HG03064 (cell line): Measurements from ENCODE around the gene EFCC1.

ENCODE experiments used
- ATAC-seq: cut with Tn5 transposase; IDR thresholded peaks from one replicate; pipeline ENCODE4 v1.9.1; 2021; ENCODE audit warnings: low read depth; ENCODE audit not compliant: unreplicated experiment

The EFCC1 gene

DNA sequence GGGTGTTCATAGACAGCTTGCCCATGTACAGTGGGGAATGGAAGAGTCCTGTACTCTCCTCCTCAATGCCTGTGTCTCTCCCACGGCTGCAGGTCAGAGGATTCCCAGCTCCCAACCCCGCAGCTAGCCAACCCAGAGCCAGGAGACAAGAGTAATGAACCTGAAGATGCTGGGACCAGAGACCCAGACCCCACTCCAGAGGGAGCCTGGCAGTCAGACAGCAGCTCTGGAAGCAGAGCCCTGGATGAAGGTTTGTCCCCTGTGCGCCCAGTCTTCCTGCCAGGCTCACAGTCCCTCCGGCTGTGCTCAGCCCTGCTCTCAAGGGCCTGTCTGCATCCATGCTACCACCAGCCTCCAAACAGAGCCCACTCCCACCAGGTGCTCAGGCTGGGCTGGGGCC, 29.5 kb downstream of the EFCC1 start:
- no peak for ATAC-seq

DNA sequence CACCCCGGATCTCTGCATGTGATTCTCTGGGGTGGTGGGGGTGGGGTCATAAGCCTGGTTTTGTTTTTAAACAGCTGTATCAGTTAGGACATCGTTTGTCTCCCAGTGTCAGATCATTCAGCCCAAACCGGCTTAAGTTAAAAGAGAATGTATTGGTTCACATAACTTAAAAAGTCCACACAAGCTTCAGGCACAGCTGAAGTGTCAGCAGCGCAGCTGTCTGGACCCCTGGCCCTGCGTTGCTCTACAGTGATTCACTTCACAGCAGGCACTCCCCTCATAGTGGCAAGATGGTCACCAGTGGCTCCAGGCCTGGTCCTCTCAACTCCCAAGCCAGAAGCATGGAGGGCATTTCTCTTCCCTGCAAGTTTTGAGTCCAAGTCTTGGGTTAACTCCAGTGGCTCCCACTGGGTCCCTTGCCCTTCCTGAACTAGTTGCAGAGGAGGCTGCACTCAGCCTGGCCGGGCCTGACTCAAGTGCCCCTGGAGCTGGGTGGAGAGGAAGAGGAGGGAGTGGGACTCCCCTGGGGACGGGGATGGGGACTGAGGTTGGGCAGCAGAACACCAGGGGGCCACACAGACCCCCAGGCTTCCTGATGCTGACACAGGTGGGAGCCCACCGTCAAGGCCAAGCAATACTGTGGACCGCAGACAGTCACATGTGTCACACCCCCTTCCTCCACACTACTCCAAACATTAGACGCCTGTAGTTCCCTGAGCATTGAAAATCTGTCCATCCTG, 30.5 kb downstream of the EFCC1 start:
- ATAC-seq = no peak

DNA sequence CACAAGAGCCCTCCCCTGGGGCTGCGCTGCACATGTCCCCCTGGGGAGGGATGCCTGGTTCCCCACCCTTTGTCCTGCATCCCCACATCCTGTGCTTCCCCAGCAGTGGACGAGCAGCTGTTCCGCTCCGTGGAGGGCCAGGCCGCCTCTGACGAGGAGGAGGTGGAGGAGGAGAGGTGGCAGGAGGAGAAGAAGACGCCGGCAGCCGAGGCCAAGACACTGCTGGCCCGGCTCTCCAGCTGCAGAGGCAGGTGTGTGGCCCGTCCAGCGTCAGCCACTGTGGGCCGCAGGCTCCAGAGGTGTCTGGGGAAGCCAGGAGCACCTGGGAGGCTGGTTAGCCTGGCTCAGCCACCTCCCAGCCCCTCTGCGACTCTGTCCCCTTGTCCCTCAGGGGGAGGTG, 31.6 kb downstream of the EFCC1 start:
- ATAC-seq = no peak

DNA sequence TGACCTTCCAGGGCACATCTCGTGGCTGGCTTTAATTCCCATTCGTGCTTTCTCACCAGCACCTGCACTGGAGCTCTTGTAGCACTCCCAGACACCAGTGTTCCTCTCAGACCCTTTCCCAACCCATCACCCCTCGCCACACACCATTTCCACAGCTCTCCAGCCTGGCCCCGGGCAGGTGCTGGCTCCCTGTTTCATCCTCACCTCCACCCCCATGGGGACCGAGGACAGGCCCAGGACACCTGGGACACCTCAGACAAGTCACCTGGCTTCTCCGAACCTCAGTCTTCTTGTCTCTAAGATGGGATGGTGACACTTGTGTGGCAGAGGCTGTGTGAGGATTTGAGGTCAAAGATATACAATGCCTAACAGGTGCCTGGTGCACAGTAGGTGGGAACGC, 32.0 kb downstream of the EFCC1 start:
- no peak for ATAC-seq

DNA sequence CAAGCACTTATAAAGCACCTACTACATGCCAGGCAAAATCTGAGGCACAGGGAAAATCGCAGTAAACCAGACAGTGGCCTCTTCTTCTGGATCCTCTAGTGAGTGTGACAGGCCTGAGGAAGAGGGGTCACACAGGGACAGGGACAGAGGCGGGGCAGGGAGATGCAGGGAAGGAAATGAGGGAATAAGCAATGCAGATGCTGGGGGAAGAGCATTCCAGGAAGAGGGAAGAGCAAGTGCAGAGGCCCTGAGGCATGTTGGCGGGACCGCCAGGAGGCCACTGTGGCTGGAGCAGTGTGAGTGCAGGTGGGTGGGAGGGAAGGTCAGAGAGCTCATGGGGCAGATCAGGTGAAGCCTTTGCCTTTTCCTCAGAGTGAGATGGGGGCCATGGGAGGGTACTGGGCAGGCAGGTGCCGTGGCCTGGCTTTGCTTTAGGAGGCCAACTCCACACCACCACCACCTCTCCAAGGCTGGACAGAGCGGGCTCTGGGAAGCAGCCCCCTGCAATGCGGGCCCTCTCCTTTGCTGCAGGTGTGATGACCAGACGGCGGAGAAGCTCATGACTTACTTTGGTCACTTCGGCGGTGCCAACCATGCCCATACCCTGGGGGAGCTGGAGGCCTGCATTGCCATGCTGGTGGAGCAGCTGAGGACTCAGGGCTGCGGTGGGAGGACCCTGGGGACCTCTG, 32.7 kb downstream of the EFCC1 start:
- no peak for ATAC-seq

DNA sequence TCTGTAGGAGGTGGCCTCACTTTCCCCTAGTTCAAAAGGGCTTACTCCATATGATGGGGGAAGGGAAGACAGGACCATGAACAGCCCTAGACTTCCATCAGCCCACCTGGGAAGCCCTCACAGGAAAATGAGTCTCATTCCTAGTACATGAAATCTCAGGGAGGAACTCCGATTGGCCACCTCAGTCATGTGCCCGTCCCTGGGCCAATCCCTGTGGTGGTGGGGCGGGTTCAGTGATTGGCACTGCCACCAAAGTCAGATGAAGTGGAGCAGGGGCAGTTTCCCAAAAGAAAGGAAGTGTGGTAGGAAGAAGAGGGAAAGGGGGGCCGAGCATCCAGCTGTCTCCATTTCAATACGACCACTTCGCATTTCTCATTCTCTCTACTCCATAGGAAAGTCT, 33.5 kb downstream of the EFCC1 start:
- ATAC-seq = no peak

DNA sequence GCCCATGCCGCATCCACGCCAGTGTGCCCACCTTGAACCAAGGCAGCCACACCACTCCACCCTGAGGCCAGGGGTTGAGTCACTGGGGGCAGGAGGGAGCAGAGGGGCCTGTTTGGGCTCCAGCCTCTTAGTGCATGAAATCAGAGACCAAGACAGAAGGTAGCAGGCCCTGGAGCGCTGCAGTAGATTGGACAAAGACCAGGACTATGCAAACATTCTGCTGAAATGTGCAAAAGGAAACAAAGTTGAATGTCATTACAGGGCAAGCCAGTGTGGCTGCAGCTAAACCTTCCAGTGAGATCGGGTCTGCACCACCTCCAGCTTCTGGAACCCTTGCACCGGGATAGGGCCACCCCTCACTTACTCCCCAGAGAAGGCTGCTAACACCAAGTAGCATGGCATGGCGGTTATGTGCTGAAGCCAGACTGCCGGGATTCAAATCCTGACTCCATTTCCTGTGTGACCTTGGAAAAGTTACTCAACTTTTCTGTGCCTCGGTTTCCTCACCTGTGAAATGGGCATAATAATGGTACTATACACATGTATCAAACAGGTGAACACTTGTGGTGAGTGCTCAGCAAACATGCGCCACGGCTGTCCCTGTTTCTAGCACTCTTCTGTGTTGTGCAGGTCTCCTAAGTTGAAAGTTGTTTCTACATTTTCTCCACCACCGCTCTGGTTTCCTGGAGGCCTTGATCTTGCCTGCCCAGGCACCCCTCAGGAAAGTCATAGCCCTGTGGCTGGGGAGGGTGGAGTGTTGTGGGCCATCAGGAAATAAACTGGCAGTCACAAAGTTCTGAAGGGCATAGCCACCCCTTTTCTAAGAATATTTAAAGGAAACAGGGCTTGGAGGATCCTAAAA, 34.5 kb downstream of the EFCC1 start:
- ATAC-seq = no peak

DNA sequence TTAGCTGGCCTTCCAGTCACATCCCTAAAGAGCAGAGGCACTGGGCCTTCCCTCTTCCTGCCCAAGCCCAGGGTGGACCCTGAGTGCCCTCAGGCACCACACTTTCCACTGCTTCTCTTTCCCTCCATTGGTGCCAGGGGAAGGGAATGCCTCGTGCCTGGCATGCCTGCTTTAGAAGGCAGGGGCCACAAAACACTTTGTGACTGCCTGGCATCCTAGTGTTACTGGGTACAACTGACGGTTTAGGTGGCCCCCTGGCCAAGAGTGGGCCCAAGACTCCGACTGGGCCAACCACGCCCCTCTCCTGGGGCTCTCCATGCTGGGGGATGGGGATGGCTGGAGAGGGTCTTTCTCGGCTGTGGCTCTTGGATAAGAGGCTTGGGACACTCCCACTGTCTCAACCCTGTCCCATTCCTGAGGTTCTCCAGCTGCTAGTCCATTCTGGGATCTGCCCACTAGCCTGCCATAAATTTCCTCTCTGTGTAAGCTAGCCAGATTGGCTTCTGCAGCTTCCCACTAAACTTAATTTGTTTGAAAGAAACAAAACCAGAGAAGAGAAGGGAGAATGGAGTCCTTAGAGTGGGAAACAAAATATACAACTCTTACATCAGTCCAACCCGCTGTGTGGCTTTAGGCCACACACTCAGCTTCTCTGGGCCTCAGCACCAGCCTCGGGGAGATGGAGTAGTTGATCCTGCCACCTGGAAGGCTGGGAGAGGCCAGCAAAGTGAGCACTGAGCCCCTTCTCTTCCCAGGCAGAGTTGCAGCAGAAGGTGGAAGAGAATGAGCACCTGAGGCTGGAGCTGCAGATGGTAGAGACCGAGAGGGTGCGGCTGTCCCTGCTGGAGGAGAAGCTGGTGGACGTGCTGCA, 35.4 kb downstream of the EFCC1 start:
- no peak for ATAC-seq

DNA sequence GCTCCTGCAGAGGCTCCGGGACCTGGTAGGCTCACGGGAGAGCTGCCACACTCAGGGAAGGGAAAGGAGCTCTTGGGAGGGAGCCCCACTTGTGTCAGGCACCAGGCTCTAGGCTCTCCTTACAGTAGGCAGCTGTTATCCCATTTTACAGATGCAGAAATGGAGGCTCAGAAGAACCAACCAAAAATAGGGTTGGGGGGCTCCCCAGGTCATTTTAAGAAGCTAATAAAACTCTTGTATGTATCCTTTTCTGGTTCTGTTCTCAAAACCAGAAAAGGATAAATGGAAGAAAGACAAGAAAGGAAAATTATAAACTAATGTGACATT, 36.0 kb downstream of the EFCC1 start:
- ATAC-seq = no peak

DNA sequence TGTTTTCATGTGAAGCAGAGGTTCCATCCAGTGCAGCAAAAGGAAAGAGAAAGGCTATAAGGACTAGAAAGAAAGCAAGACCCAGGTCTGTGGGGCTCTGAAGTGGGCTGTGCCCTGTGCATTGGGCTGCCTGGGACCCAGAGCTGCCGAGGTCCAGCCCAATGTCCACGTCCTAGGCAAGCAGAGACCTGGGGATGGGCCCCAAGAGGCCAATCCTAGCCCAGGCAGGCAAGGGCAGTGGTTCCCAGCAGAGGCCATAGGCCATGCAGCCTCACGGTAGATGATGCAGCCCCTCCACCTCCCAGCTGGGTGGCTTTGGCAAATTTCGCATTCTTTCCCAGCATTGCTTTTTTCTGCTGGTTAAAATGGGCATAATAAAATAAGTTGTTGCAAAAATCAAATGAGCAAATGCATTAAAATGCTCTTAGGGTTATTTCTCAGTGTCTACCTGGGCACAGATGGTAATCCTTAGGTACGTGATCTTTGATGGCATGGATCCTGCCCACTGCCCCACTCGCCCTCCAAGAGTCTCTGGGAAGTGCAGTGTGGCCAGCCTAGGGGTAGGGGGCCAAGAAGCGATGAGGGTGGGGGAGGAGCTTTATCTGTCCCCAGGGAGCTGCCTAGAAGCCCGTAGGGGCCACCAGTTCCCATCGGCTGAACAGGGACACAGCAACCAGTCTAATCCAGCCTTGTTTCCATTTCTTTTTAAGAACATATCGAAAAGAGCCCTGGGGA, 37.2 kb downstream of the EFCC1 start:
- no peak for ATAC-seq

DNA sequence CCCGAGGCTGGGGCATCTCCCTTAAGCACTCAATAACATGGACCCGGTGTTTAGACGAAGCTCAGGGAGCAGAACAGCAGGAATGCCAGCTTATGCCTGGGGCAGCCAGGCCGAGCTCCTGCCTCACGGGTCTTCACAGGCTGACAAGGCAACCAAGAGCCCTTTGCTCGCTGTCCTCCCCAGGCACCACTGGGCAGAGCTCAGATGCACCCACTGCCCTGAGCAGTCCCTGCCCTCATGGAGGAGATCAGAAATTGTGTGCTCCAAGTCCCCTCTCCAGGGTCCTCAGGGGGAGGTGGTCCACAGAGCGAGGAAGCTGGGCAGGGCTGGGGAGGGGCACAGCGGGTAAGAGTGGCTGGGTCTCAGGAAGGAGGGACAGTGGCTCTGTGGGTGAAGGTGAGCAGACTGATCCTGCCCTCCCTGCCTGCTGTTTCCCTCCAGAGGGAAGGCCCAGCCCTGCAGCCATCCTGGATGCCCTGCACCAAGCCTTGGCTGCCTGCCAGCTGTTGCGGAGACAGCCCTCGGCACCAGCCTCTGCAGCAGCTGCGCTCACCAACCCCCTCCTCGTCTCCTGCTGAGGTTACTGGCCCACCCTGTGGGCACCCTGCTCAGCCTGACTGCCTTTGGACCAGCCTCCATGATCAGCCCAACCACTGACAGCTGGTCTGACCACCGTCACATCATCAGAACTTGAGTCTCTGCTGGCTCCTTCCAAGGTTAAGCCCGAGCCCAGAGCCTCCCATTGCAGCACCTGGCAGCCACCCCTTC, 38.4 kb downstream of the EFCC1 start:
- ATAC-seq = no peak

DNA sequence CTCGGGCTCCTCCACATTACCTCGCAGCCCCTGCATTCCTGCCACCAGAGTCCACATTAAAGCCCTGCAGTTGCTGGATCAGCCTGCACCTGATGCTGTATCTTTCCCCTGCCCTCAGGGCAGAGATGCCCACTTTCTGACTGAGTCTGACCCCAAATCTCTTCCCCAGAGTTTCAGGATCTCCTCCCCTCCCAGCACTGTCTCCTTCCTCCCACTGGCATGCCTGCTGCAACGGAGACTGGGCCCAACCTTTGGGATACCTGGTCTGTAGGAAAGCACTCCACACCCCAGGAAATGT, 38.9 kb downstream of the EFCC1 start:
- ATAC-seq = no peak

DNA sequence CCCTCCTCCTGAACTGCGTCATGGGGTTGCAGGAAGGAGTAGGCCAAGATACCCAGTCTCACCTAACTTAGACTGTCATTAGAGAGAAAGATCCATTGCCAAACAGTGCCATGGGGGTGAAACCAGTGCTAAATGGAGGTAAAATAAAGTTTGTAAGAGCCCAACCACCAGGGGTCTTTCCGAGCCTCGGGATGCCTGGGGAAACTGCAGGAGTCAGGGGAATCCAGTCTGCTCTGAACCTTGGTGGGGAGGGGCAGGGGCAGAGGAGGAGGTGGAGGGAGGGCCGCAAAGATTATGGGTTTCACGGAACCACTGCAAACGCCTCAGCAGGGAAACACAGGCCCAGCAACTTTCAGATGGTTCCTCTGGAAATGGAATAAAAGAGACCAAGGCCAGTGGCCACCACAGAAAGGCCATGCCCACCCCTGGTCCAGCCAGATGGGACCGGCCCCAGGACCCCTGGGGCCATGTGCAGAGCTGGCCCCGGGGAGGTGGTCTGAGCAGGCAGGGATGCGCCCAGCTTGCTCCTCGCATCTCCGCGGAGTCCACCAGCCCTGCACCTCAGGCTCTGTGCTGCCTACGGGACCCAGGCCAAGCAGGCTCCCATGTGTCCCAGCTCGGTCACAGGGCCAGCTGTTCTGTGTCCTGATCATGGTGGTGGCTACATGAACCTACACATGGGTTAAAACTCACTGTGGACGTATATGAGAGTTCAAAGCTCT, 39.6 kb downstream of the EFCC1 start:
- no peak for ATAC-seq

DNA sequence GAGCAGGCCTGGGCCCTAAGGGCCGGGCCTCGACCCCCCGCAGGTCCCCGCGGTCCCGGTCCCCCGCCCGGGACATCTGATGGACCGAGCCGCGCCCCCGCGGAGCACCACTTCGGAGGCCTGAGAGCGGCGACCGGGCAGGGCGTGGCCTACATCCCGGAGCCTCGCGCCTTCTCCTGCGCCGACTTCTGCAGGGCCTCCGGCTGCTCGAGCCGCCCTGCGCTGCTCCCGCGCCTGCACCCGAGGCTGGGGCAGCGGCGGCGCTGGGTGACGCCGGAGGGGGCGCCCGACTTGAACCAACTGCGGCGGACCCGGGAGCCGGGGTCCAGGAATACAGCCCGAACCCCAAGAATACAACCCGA, 44.6 kb downstream of the EFCC1 start:
- no peak for ATAC-seq

DNA sequence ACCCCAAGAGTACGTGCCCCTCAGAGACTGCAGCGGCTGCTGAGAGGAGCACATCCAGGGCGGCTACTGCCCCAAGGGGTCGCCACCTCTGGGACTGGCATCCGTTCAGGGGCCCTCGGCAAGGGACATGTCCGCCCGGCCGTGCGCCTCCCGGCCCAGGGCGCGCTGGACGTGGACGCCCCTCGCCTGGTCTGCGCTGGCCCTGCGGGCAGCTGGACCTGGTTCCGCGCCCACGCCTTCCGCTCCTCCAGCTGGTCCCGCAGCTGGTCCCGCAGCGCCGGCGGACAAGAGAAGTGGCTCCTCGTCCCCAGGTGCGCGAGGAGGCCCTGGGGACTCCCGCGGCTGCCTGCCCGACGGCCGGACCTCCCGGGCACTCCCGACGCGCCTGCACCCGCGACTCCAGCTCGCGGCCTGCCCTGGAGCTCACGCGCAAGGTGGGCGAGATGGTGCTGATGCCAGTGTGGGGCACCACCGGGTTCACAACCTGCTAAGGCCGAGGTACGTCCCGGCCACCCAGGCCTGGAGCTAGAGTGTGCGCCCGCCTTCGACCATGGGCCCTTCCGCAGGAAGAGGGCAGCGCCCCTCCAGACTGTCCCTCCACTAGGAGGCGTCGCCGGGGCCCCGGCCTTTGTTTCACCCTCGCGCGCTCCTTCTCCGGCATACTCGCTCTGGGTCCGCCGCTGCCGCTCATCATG, 45.1 kb downstream of the EFCC1 start:
- no peak for ATAC-seq

DNA sequence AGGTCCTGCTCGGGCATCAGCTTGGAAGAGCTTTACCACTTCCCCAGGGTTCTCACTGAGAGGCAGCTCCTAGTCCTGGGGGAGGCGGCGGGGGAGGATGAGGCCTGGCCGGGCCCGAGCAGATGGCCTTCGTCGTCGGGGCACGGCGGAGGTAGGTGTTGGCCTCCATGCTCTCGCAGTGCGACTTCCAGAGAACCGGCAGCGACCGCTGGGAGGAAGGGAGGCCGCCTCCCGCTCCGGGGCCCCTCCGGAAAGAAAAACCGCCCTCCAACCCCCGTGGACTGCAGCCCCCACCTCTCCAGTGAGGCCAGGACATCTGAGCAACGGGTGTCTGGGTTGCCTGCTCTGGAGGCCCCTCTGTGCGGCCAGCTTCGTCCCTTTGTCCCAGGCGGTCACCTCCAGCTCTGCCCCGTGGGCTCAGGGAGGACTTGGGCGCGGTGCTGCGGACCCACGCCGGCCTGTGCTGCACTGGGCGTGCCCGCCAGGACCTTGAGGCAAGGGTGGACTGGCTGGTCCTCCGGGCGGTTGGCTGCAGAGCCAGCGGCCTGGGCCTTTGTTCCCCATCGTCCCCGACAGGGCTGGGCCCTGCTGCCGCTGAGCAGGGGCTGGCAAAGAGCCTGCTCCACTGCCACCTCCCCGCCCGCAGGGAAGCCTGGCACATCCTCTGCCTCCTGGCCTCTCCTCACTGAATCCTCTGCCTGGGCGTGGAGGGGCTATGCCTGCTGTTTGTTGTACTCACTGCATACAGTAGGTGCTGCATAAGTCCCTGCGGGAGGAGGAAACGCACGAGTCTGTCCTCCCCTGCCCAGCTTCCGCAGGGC, 45.8 kb downstream of the EFCC1 start:
- ATAC-seq = no peak

DNA sequence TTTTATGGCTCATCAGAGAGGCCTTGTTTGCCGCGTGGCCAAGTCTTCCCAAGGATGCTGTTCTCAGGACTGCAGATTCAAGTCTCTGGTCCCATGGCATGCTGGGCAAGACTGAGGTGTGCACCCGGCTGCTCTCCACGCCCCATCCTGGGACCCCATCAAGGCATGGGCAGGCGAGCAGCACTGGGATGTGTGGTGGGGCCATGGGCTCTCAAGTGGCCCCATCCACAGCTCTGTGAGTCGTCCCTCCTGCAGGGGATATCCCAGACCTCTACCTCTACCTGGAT, 46.4 kb downstream of the EFCC1 start:
- no peak for ATAC-seq
